Left ventricle myocardium inferior (tissue), 1 donor: ENCODE results near the gene PCTP. TPM values are rescaled to one million over a fixed set of nuclear protein-coding genes. Genes with fewer than 3 reads are reported as not detected.
A peak's percentile ranks its signal among the peaks of the same experiment; 100 is the strongest.

Source experiments
- DNase-seq: peaks from one replicate; pipeline ENCODE4 v3.0.0-alpha.2; 2020
- H3K27ac ChIP-seq: fragments of 200-600 bp; replicated peaks from 2 replicates; pipeline ENCODE4 v1.8.0; 2021
- H3K27me3 ChIP-seq: fragments of 200-600 bp; 2 replicates; pipeline ENCODE4 v1.8.0; 2021; ENCODE audit warnings: low read depth
- H3K36me3 ChIP-seq: fragments of 200-600 bp; 2 replicates; pipeline ENCODE4 v1.8.0; 2021
- H3K4me1 ChIP-seq: fragments of 200-600 bp; 2 replicates; pipeline ENCODE4 v1.8.0; 2021
- H3K4me3 ChIP-seq: fragments of 200-600 bp; 2 replicates; pipeline ENCODE4 v1.8.0; 2021; ENCODE audit warnings: mild to moderate bottlenecking, moderate library complexity
- H3K9me3 ChIP-seq: fragments of 200-600 bp; replicated peaks from 2 replicates; pipeline ENCODE4 v1.8.0; 2021
- CTCF ChIP-seq: fragments of 200-600 bp; IDR thresholded peaks from 2 replicates; pipeline ENCODE4 v1.8.0; 2021; ENCODE audit warnings: antibody characterized with exemption, mild to moderate bottlenecking, borderline replicate concordance
- intact Hi-C: fragments of 100-400 bp; cut with micrococcal nuclease; formaldehyde crosslinking; loops from one replicate; pipeline ENCODE4 v1.11.0; 2022
- total RNA-seq: library from RNA; stranded (reverse); fragmentation: NEBNext Ultra II Directional; extraction: Animal tissue kit (Norgen Biotek cat#: 25700); gene quantifications from one replicate; pipeline ENCODE4 v1.2.1, GENCODE V29; 2021
- donor health status: DM: no; HTN: yes; CAD: no; lungs with severe emphysema.

PCTP gene
- total RNA-seq, 1 donor from 2014 or later: 19.6 TPM

GRCh38 chr17:55806745-55807495 lies 56.1 kb downstream of the PCTP start:
- no peak overlapping the region for H3K4me3 ChIP-seq
- no peaks in the 10 kb centered on the region for H3K27me3 ChIP-seq
- intact Hi-C loops: no loop called here
- H3K36me3 ChIP-seq: no peaks in the 10 kb centered on the region
- peaks cover 13% of the 10 kb centered on the region for H3K9me3 ChIP-seq
- no peak overlapping the region for H3K27ac ChIP-seq
- no peak for DNase-seq
- no peak for TF ChIP-seq CTCF
- peaks cover 10% of the 10 kb centered on the region for H3K4me1 ChIP-seq

GRCh38 chr17:55811536-55811935 lies 60.7 kb downstream of the PCTP start:
- DNase-seq: peak; percentile 13
- Histone ChIP-seq H3K27ac (peak overlapping the region; percentile 5), H3K4me1 (peaks cover 30% of the 10 kb centered on the region), H3K4me3 (no peak overlapping the region), H3K36me3 (no peaks in the 10 kb centered on the region), H3K9me3 (no peaks in the 10 kb centered on the region), H3K27me3 (no peaks in the 10 kb centered on the region)
- no peak for TF ChIP-seq CTCF
- intact Hi-C loops: no loop called here

DNA sequence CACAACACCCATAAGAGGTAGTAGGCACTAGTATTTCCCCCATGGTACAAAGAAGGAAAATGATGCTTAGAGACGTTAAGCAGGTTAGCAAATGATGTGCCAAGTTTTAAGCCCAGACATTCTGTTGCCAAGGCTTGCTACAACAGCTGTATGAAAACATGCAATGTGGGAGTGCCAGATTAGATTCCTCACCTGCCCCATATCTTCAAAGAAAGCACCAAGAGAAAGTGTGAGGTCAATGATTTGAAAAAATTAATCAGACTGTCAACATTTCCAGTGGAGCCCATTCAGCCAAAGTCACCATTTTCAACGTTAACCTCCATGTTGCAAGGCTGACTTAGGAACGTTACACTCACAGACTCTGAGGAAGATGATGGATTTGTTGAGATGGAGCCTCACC lies 61.5 kb downstream of the PCTP start:
- Histone ChIP-seq H3K9me3 (no peaks in the 10 kb centered on the region), H3K4me1 (peaks cover 30% of the 10 kb centered on the region), H3K27ac (peak overlapping the region; percentile 5), H3K4me3 (no peak overlapping the region), H3K27me3 (no peaks in the 10 kb centered on the region), H3K36me3 (no peaks in the 10 kb centered on the region)
- intact Hi-C loops: no loop called here
- no peak for DNase-seq
- TF ChIP-seq CTCF: no peak

- H3K27ac ChIP-seq: peak overlapping the region; percentile 61
Measured at GRCh38 chr17:55813944-55814343, 63.1 kb downstream of the PCTP start.

GRCh38 chr17:55814377-55814776 lies 63.5 kb downstream of the PCTP start:
- H3K36me3 ChIP-seq: no peaks in the 10 kb centered on the region

More at GRCh38 chr17:55813944-55814343, 63.1 kb downstream of the PCTP start:
- no peaks in the 10 kb centered on the region for H3K36me3 ChIP-seq
- intact Hi-C loops: no loop called here
- H3K4me3 ChIP-seq: no peak overlapping the region
- H3K4me1 ChIP-seq: peaks cover 26% of the 10 kb centered on the region
- no peak for DNase-seq
- TF ChIP-seq CTCF: no peak
- H3K9me3 ChIP-seq: no peaks in the 10 kb centered on the region
- H3K27me3 ChIP-seq: no peaks in the 10 kb centered on the region

More at GRCh38 chr17:55814377-55814776, 63.5 kb downstream of the PCTP start:
- H3K27ac ChIP-seq: peak overlapping the region; percentile 61
- intact Hi-C loops: no loop called here
- peaks cover 26% of the 10 kb centered on the region for H3K4me1 ChIP-seq
- peak; percentile 51 for DNase-seq
- TF ChIP-seq CTCF: no peak
- no peaks in the 10 kb centered on the region for H3K27me3 ChIP-seq
- H3K9me3 ChIP-seq: no peaks in the 10 kb centered on the region
- no peak overlapping the region for H3K4me3 ChIP-seq
